Colonic mucosa (tissue), 4 donors: ENCODE results near the gene TMEM238L. TPM values are rescaled to one million over a fixed set of nuclear protein-coding genes. Genes with fewer than 3 reads are reported as not detected.
"Not testable (repeated sequence)": the region's sequence is repeated elsewhere in the genome, so short reads cannot be mapped to it uniquely, and the experiment has no call there.

Source experiments
- DNase-seq: peaks from one replicate; pipeline ENCODE4 v3.0.0-alpha.2; 2020
- H3K27ac ChIP-seq: fragments of 200-600 bp; one replicate; pipeline ENCODE4 v1.8.0; 2021
- H3K27me3 ChIP-seq: fragments of 200-600 bp; one replicate; pipeline ENCODE4 v1.8.0; 2021
- H3K36me3 ChIP-seq: fragments of 200-600 bp; one replicate; pipeline ENCODE4 v1.8.0; 2021
- H3K4me1 ChIP-seq: fragments of 200-600 bp; one replicate; pipeline ENCODE4 v1.8.0; 2021; ENCODE audit warnings: mild to moderate bottlenecking
- H3K4me3 ChIP-seq: fragments of 200-600 bp; one replicate; pipeline ENCODE4 v1.8.0; 2021
- H3K9ac ChIP-seq, 2 donors: one replicate each; pipeline ENCODE4 v1.7.0; 2013; ENCODE audit warnings: control low read depth in 2 of 2, low read depth in 2 of 2, low read length in 2 of 2
- H3K9me3 ChIP-seq: fragments of 200-600 bp; one replicate; pipeline ENCODE4 v1.8.0; 2021
- intact Hi-C: fragments of 100-400 bp; cut with DNase I; formaldehyde crosslinking; loops from one replicate; pipeline ENCODE4 v1.14.1; 2022
- total RNA-seq, 2 donors: library from RNA; stranded (reverse); fragmentation: NEBNext Ultra II Directional in 1 of 2; extraction: Animal tissue kit (Norgen Biotek cat#: 25700) in 1 of 2; gene quantifications; one replicate each; pipeline ENCODE4 v1.2.1, GENCODE V29; 2021
- TF ChIP-seq, protein P1 (sequence below): fragments of 200-600 bp; IDR thresholded peaks from one replicate; pipeline ENCODE4 v1.8.0; 2022; ENCODE audit warnings: antibody characterized with exemption, mild to moderate bottlenecking
- donor health status: healthy.
- donor health status: DM: no; HTN: no; CAD: no.
- donor health status: DM: no; HTN: no; CAD: no.

The TMEM238L gene, protein sequence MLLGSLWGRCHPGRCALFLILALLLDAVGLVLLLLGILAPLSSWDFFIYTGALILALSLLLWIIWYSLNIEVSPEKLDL
- 10 to 100 TPM; 63.1 to 68.8 TPM for total RNA-seq

DNA sequence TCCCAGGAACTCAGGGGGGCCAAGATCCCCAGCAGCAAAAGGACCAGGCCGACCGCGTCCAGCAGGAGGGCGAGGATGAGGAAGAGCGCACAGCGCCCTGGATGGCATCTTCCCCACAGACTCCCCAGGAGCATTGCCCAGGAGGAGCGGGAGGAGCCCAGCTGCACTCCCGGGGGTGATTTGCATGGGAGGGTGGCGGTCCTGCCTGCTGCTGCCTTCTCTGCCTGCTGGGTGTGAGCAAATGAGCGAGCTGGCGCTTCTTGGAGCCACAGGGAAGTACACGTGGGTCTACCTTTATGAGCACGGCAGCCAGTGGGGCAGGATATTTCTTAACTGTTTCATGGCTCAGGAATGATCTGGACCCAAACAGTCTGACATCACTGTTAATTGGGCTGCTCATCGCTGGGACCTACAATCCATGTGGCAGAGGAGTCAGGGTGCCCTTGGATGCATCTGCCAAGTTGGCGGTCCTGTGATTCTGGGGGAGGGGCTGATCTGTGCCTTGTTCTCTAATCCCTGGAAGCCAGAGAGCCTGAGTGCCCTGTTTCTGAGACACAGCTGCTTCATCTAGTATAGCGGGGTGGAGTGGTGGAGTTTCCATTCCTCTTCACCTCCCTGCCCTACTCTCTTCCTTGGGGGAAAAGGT is at the start of gene TMEM238L:
TMEM238L (minus strand) TSS at position 270 of the 646 bp plus-strand sequence; CDS start at position 134, 136 bp downstream.
- TF ChIP-seq, protein P1, sequence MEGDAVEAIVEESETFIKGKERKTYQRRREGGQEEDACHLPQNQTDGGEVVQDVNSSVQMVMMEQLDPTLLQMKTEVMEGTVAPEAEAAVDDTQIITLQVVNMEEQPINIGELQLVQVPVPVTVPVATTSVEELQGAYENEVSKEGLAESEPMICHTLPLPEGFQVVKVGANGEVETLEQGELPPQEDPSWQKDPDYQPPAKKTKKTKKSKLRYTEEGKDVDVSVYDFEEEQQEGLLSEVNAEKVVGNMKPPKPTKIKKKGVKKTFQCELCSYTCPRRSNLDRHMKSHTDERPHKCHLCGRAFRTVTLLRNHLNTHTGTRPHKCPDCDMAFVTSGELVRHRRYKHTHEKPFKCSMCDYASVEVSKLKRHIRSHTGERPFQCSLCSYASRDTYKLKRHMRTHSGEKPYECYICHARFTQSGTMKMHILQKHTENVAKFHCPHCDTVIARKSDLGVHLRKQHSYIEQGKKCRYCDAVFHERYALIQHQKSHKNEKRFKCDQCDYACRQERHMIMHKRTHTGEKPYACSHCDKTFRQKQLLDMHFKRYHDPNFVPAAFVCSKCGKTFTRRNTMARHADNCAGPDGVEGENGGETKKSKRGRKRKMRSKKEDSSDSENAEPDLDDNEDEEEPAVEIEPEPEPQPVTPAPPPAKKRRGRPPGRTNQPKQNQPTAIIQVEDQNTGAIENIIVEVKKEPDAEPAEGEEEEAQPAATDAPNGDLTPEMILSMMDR = no peak
- no peaks in the 10 kb centered on the region for H3K9me3 ChIP-seq
- peak within 1 kb of the TSS; percentile 93 to 100 for H3K9ac ChIP-seq
- peak within 1 kb of the TSS; percentile 53 for H3K4me3 ChIP-seq
- no peaks in the 10 kb centered on the region for H3K36me3 ChIP-seq
- intact Hi-C loops = no loop called here
- H3K27me3 ChIP-seq = no peaks in the 10 kb centered on the region
- peak; percentile 92 for DNase-seq
- no peaks in the 10 kb centered on the region for H3K4me1 ChIP-seq
- H3K27ac ChIP-seq = peak within 1 kb of the TSS; percentile 95

DNA sequence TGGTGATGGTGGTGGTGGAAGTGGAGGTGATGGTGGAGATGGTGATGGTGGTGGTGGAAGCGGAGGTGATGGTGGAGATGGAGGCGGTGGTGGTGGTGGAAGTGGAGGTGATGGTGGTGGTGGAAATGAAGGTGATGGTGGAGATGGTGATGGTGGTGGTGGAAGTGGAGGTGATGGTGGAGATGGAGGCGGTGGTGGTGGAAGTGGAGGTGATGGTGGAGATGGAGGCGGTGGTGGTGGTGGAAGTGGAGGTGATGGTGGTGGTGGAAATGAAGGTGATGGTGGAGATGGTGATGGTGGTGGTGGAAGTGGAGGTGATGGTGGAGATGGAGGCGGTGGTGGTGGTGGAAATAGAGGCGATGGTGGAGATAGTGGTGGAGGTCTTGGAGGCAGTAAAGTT is 42.7 kb upstream of the TMEM238L start:
- H3K9ac ChIP-seq, H3K36me3 ChIP-seq, H3K4me3 ChIP-seq, H3K27ac ChIP-seq, H3K4me1 ChIP-seq, DNase-seq, H3K9me3 ChIP-seq, H3K27me3 ChIP-seq: not testable (repeated sequence)
- intact Hi-C loops = loop anchor here (5.0 kb wide), 2 partner anchors 79 to 199 kb away; no protein-coding TSS in a partner anchor

DNA sequence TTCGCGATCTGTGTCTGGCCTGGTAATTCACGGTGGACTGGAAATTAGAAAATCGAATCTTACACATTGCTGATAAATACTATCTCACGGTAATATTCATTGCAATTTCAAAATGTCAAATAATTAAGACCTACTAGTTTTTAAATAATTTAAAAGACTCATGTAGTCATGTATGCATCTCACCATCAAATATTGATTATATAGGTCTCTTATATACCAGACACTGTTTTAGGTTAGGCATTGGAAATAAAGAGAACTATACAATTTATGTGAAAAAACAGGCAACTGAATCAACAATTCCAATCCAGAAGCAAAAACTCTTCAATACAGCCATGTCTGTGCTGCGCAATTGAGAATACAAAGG is 41.5 kb upstream of the TMEM238L start:
- no peak for DNase-seq
- Histone ChIP-seq H3K4me3 (no peak overlapping the region), H3K4me1 (no peaks in the 10 kb centered on the region), H3K27me3 (no peaks in the 10 kb centered on the region), H3K9ac (peak overlapping the region in 1 of 2 donors; percentile 94), H3K9me3 (no peaks in the 10 kb centered on the region), H3K27ac (no peak overlapping the region), H3K36me3 (no peaks in the 10 kb centered on the region)
- intact Hi-C loops = loop anchor here (1.0 to 5.0 kb wide), 3 partner anchors 78 to 198 kb away; no protein-coding TSS in a partner anchor
- TF ChIP-seq, protein P1 = no peak

DNA sequence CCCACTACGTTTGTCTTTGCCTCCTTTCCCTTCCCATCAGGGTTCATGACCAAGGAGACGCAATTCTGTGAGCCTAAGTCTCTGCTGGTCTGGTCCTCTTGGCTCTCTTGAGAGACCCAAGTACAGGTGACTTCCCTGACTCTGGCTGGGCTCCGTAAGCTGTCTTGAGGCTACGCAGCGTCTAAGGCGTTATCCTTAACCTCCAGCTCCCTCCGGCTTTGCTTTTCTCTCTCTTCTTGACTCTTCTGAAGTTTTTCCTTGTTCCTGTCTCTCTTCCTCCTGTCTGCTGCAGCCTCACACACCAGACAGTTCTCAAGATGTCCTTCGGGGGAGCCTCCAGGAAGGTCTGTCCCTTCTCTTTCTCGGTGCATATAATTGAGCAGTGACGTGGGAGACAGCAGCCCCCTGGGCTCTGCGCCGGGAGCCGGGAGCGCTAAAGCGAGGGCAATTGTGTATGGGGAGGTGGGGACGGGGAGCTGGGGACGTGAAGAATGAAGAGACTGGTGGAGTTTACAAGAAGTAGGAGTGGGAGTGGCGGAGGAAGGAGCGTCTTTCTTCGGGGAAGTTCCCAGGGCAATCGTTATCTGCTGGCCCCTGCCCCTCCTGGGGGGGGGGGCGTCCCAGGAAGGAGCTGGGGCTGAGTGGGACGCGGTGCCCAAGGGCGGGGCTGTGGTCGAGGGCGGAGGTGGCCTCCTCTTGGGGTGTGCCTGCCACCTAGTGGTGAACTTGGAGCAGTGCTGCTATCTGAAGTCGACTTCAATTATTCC is 40.9 kb upstream of the TMEM238L start:
- H3K4me3 ChIP-seq = peak overlapping the region; percentile 38
- intact Hi-C loops = loop anchor here (1.0 to 5.0 kb wide), 3 partner anchors 78 to 198 kb away; no protein-coding TSS in a partner anchor

DNA sequence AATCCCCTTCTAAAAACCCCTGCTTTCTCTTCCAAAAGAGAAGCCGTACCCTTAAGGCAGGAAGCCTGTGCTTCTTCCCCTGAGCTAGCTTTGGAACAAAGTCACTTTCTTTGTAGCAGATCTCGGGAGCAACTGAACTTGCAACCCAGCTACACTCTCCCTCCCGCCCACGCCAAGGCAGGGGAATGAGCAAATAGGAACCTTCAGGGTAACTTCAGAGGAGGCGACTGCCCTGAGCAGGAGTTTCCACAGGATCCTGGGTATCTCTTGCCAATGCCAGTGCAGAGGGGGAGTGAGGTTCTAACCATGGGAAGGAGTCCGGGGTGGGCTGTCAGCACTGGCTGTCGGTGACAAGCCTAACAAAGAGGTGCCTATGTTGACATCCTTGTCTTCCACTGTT is 39.9 kb upstream of the TMEM238L start:
- Histone ChIP-seq H3K27ac (peak overlapping the region; percentile 85), H3K27me3 (no peaks in the 10 kb centered on the region), H3K36me3 (no peaks in the 10 kb centered on the region), H3K4me3 (peak overlapping the region; percentile 38), H3K9me3 (no peaks in the 10 kb centered on the region), H3K9ac (peak overlapping the region; percentile 72 to 94), H3K4me1 (no peaks in the 10 kb centered on the region)
- TF ChIP-seq, protein P1 = no peak
- intact Hi-C loops = no loop called here
- peak; percentile 62 for DNase-seq

More for the DNA sequence above, 40.9 kb upstream of the TMEM238L start:
- H3K4me1 ChIP-seq = no peaks in the 10 kb centered on the region
- peak overlapping the region; percentile 72 to 94 for H3K9ac ChIP-seq
- no peaks in the 10 kb centered on the region for H3K36me3 ChIP-seq
- DNase-seq = peak; percentile 90
- H3K27me3 ChIP-seq = no peaks in the 10 kb centered on the region
- peak overlapping the region; percentile 85 for H3K27ac ChIP-seq
- TF ChIP-seq, protein P1 = peak; percentile 96
- H3K9me3 ChIP-seq = no peaks in the 10 kb centered on the region
